Measurements from ENCODE around the gene MAP4.

The MAP4 gene

DNA sequence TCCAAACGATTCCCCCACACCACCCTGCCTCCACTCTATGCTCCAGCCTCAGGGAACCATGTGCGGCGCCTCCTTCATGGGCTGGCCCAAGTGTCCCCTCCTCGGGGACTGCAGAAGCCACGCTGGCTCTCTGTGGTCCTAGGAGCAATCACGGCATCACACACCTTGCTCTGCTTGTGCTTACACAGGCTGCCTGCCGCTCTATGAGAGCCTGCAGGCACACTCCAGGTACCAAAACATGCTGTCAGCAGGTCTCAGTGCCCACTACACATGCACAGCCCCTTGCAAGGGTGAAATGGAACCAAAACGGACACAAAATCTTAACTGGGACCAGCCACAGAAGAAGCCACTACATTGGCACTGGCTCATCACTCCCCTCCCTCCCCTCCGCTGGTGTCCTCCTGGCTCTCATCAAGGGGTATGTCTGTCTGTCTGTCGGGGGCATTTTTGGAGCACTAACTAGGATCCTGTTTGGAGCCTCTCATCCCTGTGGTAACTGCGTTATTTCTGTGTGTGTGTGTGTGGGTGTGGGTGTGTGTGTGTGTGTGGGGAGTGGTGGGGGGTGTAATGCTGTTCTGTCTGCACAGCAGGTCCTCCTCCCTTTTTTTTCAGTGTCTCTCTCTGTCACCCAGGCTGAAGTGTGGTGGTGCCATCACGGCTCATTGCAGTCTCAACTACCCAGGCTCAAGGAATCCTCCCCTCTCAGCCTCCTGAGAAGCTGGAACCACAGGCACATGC lies 152.7 kb downstream of the MAP4 start:
- DNase-seq (ENCODE audit: low read depth) = no peak

DNA sequence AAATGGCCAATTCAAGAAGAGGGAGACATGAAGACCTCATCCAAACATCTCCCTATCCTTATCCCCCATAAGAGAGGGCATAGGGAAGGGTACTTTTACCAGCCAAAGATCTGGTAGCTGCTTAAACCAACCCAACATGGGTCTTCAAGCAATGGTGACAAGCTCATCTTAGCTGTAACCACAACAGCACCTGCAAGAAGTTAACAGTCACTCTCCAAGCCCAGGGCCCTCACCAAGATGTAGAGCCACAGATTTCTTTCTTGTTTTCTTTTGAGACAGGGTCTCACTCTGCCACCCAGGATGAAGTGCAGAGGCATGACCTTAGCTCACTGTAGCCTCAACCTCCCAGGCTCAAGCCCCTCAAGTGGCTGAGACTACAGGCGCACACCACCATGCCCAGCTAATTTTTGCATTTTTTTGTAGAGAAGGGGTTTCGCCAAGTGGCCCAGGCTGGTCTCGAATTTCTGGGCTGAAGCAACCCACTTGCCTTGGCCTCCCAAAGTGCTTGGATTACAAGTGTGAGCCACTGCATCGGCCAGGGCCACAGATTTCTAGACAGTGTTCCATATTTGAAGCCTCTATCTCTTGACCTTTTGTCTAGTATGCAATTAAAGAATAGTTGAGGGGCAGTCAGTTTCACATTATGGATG lies 156.1 kb downstream of the MAP4 start:
- DNase-seq (ENCODE audit: low read depth) = no peak

DNA sequence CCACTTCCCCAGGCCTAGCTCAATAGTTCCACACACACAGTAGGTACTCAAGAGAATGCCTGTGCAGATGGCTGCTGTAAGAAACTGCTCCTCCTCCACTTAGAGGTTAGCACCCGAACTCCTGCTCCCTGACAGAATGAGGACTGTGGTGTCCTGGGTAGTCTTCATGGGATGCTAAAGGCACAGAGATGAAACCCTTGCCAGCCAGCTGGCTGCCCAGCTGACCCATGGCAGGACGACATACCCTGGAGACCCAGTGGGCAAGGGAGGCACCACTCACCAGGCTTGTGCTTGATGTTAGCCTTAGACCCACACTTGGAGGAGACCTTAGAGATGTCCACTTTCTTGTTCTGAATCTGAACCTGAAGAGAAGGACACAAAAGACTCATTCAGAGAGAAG lies 159.1 kb downstream of the MAP4 start:
- no peak for DNase-seq (ENCODE audit: low read depth)

DNA sequence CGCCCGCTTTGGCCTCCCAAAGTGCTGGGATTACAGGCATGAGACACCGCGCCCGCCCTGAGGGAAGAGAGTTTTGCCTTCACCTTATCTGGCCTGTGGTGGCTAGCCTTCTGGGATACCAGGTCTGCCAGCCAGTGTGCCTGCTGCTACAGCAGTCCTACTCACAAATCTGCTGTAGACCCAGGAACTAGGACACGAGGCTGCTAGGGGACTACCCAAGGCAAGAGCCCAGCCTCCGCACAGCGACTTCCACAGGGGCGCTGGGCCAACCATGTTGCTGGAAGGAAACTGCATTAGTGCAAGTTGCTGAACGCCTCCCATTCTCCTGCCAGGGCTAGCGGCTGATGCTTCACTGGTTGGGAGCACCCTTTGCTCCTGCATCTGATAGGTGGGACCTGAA lies 159.5 kb downstream of the MAP4 start:
- DNase-seq (ENCODE audit: low read depth) = no peak

DNA sequence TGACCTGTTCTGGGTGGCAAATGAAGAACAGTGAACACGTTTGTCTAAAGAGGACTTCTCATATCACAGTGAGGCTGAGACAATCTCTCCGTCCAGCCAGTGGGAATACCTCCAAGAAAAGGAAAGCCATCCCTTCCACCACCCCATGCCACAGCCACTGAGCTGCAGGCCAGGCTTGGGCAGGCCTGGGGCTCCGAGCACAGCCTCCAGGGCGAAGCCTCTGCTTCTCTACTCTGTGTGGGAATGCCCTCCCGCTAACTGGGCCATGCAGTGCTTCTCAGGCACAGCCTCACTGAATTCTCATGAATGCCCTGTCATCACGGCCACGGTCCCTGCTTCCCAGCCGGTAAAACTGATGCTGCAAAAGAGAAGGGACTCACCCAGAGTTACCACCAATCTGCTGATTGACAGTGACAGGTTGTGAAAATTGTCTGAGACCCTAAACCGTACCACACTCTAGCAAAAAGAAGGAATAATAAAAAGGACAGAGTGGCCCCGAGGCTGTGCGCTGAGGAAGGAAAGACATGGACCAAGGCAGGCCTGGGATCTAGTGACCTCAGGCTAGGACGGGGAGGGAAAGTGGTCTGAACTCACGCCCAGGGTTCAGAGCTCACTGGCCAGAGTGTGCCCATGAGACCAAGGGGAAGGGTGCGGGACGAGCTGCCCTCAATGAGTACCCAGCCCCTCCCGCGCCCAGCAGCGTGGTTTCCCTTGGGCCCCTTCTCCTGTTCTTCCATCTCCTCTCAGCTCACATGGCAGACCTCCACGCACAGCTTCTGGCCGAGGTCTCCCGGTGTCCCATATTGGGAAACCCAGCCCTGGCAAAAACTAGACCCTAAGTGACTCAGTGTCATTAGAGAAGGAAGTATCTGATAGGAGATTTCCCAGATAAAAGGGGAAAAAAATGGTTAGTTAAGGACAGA lies 160.5 kb downstream of the MAP4 start:
- DNase-seq (ENCODE audit: low read depth) = no peak

DNA sequence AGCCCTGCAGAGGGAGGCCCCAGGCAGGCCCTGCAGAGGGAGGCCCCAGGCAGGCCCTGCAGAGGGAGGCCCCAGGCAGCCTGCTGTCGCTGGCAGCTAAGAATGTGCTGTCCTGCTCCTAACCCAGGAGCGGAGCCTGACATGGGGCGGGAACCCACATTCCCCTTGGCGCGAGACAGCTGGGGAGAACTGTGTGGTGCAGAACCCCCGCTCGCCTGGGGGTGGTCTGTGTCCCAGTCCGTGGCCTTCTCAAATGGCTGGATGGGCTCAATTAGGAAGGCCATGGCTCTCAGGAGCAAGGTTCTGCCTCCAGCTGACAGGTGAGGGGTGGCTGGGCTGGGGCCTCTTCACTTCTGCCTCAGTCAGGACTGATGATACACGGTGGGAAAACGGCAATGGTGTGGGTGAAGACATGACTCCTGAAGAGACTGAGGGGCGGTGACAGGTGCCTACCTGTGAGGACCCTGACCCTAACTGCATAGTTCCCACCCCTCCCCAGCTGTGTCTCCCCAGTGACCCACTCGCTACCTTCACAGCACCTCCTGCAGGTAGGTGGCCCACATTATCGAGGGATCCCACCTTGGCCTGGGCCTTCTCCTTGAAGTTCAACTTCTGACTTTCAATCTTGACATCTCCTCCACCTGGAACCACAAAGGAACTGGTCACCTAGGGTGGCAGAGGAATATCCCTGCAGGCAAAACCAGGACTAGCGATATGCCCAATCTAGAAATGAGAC lies 161.3 kb downstream of the MAP4 start:
- DNase-seq (ENCODE audit: low read depth) = no peak

DNA sequence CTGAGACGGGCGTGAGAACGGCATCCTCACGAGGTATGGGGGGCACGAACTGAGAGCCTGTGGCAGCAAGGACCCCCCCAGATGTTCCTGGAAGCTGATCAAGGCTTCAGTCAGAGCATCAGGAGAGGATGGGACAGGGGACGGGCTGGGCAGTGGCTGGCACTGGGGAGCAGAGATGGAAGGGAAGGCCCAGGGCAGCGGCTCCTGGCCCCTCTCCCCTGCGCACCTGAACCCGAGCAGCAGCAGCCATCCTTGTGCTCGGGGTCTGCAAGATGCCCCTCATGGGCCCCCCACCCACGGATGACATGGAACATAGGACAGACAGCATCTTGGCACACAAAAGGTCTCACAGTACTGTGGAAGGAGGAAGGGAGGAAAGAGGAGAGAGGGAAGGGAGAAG lies 161.9 kb downstream of the MAP4 start:
- DNase-seq (ENCODE audit: low read depth) = no peak

DNA sequence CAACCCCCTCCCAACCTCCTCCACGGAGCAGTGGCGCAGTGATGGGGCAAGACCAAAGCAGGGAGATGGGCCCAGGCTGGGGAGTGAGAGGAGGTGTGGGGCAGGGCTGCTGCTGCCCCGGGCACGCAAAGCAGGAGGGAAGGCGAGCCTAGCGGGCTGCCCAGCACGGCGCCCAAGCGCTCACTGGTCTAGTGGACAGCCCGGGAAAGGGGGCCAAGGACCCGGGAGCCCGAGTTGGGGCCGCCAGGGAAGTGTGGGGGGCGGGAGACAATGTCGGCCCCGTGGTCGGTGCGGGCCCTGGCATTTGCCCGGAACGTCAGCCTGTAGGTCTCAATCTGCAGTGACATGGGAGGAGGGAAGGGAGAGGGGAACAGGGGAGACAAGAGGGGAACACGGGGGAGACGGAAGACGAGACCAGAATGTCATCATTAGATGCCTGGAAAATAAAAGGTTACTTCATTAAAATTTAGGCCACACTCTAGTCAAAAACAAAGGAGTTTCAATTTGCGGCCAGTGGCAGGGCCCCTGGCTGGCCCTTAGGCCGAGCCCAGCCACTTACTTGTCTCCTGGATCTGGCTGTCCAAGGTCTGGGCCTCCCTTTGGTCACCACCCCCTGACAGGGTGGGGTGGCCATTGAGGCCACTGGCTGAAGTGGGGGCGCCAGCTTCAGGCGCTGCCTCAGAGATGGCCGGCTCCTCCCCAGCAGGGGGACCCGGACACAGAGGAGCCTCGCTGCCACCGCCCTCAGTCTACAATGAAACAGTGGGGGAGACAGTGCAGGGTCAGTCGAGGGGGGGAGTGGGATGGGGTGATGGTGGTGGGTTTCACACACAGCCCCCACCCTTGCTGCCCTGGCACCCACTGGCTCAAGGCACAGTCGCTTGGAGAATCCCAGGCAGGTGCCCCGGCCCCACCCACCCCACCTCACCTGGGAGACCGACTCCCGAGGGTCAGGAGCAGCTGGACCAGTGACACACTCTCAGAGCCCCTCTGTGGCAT lies 163.3 kb downstream of the MAP4 start:
- no peak for DNase-seq (ENCODE audit: low read depth)

DNA sequence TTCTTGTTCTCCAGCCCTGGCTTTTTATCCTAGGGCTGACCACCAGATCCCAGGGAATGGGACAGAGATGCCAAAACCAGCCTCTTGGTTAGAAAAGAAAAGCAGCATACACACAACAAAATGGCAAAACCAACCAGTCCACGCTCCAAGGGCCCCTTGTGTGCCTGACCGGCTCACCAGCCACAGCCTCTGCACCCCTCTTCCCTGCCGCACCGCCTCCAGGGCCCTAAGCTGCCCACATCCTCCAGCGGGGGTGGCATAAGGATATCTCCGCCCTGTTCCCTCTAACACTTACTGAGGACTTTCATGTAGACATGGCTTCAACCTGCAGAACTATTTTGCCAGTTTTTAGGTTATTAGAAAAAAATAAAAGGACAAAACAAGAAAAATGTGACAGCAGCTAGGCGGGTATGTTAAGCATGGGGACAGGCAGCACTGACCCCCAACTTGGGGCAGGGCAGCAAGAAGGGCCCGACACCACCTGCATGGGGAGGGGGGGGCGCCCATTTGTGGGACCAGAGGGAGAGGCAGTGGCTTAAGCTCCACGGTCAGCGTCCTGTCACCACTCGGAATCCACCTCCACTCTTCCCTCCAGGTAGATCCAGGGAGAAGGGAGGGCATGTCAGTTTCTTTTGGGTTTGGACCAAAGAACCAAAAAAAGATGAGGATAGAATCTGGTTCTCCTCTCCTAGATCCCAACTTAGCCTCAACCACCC lies 164.2 kb downstream of the MAP4 start:
- no peak for DNase-seq (ENCODE audit: low read depth)

DNA sequence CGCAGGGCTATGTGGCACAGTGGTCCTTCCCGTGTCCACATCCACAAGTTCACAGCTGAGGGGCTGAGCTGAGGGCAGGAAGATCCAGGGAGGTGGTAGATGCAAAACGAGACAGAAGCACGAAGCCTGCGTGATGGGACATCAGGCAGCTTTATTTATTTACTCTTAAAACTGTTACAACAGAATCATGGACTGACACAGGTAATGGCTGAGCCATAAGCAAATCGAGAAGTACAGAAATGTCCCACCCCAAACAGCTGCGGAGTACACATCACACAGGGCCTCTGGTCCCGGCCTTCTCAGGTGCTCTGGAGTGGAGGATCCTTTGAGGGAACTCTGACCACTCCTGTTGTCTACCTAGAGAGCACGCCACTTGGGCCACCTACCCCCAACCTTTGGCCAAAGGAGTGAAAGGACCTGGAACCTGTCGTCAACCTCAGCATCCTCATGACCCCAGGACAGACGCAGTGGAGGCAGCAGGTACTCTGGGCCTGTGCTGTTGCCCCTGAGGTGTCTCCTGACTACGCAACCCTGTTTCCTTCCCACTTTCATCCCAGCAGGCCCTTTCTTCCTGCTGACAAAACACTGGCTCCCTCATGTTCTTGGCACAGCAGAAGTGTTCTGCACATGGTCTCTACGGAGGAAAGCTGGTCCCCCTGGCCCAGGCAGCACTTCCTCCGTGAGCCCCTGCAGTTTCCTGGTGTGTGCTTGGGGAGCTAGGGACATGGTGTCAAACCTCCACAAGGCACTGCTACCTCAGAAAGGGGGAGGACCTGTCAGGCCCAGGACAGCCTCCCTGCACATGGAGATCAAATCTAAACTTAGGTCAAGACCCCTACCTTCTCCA lies 165.4 kb downstream of the MAP4 start:
- no peak for DNase-seq (ENCODE audit: low read depth)

DNA sequence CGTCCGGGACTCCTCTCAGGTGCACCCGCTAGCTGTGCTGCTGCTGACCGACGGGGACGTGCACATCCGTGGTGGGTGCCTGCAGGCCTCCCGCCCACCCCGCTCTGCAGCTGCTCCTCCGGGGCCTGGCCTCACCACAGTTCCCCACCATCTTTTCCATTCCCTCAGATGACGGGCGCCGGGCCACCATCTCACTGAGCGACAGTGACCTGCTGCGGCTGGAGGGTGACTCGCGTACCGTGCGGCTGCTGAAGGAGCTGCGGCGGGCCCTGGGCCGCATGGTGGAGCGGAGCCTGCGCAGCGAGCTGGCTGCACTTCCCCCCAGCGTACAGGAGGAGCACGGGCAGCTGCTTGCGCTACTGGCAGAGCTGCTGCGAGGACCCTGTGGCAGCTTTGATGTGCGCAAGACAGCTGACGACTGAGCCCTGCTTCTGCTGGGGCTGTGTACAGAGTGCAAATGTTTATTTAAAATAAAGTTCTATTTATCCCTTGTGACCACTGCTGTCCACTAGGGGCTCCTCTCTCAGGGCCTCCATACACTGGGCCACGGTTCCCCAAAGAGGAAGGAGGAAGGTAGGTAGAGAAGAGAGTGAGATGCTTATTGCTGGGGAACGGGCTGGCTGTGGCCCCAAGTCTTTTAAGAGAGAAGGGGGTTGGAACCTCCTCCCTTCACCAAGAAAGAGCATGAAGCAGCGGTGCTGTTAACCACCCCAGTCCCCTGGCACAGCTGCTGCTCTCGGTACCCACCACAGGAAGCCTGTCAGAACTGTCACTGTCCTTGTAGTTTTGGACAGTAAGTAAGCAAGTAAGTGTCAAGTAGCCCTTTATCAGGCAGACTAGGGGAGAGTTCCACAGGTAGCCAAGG lies 166.3 kb downstream of the MAP4 start:
- DNase-seq (ENCODE audit: low read depth) = no peak

DNA sequence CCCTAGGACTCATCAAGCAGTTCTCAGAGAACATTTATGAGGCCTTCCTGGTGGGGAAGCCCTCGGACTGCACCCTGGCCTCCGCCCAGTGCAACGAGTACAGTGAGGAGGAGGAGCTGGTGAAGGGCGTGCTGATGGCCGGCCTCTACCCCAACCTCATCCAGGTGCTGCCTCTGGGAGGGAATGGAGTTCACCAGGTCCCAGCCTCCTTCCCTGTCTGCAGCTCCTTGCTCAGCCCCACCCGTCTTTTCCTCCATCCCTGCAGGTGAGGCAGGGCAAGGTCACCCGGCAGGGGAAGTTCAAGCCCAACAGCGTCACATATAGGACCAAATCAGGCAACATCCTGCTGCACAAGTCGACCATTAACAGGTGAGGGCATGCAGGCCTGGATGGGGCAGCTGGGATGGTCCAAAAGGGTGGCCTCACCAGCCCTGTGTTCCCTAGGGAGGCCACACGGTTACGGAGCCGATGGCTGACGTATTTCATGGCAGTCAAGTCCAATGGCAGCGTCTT lies 167.0 kb downstream of the MAP4 start:
- DNase-seq (ENCODE audit: low read depth) = no peak

DNA sequence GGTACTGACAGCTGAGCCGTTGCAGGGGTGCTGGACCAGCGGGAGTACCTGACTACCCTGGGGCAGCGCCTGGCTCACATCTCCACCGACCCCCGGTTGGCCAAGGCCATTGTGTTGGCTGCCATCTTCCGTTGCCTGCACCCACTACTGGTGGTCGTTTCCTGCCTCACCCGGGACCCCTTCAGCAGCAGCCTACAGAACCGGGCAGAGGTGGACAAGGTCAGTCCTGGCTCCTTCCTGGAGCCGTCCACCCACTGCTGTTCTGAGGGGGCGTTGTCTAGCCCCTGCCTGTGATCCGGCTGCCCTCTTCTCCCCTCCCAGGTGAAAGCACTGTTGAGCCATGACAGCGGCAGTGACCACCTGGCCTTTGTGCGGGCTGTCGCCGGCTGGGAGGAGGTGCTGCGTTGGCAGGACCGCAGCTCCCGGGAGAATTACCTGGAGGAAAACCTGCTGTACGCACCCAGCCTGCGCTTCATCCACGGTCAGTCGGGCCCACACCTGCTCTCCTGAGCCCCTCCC lies 167.6 kb downstream of the MAP4 start:
- no peak for DNase-seq (ENCODE audit: low read depth)

DNA sequence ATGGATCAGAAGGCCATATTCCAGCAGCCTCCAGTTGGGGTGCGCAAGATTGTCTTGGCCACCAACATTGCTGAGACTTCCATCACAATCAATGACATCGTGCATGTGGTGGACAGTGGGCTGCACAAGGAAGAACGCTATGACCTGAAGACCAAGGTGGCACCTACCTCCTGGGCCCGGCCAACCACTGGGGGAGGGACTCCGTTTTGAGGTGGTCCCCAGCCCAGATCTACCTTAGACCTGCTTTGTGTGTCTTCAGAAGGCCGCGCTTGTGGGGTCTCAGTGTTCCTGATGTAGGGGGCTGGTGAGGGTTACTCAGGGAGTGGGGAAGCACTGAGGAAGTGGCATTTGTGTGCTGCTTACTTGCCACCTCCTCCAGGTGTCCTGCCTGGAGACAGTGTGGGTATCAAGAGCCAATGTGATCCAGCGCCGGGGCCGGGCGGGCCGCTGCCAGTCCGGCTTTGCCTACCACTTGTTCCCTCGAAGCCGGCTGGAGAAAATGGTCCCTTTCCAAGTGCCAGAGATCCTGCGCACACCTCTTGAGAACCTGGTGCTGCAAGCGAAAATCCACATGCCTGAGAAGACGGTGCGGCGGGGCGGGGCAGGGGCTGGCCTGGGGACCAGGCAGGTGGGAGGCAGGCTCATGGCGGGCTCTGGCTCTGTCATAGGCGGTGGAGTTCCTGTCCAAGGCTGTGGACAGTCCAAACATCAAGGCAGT lies 168.3 kb downstream of the MAP4 start:
- no peak for DNase-seq (ENCODE audit: low read depth)

DNA sequence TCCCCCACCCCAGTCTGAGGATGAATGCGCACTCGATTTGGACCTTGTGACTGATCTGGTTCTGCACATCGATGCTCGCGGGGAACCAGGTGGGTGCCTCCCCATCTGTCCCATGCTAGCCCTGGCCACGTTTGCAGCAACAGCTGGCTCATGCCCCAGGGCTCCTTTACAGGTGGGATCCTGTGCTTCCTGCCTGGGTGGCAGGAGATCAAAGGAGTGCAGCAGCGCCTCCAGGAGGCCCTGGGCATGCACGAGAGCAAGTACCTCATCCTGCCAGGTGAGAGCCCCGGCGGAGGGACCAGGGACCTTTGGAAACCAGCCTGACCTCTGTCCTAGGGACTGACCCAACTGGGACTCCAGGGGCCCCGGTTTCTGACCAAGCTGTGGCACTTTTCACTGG lies 169.0 kb downstream of the MAP4 start:
- DNase-seq (ENCODE audit: low read depth) = no peak

DNA sequence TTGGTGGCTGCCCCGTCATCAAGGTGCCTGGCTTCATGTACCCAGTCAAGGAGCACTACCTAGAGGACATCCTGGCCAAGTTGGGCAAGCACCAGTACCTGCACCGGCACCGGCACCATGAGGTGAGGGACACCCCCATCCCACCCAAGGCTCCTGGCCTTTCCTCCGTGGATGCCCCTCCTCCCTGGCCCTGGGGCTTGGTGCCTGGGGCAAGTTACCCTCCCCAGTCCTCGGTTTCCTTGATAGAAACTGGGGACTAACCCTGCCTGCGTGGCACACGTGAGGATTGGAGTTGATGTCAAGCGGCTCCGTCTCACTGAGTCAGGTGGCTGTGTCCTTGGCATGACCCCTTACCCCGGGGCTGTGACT lies 169.4 kb downstream of the MAP4 start:
- no peak for DNase-seq (ENCODE audit: low read depth)

DNA sequence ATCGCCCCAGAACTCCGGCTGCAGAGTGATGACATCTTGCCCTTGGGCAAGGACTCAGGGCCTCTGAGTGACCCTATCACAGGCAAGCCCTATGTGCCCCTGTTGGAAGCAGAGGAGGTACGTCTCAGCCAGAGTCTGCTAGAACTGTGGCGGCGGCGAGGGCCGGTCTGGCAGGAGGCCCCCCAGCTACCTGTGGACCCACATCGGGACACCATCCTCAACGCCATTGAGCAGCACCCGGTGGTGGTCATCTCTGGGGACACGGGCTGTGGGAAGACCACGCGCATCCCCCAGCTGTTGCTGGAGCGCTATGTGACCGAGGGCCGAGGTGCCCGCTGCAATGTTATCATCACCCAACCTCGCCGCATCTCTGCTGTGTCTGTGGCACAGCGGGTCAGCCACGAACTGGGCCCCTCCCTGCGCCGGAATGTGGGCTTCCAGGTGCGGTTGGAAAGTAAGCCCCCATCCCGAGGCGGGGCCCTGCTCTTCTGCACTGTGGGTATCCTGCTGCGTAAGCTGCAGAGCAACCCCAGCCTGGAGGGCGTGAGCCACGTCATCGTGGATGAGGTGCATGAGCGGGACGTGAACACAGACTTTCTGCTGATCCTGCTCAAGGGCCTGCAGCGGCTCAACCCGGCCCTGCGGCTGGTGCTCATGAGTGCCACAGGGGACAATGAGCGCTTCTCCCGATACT lies 169.9 kb downstream of the MAP4 start:
- DNase-seq (ENCODE audit: low read depth) = no peak
